ENCODE measurements around the gene PLA1A.
"Not testable (repeated sequence)": the region's sequence is repeated elsewhere in the genome, so short reads cannot be mapped to it uniquely, and the experiment has no call there.

The PLA1A gene, protein sequence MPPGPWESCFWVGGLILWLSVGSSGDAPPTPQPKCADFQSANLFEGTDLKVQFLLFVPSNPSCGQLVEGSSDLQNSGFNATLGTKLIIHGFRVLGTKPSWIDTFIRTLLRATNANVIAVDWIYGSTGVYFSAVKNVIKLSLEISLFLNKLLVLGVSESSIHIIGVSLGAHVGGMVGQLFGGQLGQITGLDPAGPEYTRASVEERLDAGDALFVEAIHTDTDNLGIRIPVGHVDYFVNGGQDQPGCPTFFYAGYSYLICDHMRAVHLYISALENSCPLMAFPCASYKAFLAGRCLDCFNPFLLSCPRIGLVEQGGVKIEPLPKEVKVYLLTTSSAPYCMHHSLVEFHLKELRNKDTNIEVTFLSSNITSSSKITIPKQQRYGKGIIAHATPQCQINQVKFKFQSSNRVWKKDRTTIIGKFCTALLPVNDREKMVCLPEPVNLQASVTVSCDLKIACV

DNA sequence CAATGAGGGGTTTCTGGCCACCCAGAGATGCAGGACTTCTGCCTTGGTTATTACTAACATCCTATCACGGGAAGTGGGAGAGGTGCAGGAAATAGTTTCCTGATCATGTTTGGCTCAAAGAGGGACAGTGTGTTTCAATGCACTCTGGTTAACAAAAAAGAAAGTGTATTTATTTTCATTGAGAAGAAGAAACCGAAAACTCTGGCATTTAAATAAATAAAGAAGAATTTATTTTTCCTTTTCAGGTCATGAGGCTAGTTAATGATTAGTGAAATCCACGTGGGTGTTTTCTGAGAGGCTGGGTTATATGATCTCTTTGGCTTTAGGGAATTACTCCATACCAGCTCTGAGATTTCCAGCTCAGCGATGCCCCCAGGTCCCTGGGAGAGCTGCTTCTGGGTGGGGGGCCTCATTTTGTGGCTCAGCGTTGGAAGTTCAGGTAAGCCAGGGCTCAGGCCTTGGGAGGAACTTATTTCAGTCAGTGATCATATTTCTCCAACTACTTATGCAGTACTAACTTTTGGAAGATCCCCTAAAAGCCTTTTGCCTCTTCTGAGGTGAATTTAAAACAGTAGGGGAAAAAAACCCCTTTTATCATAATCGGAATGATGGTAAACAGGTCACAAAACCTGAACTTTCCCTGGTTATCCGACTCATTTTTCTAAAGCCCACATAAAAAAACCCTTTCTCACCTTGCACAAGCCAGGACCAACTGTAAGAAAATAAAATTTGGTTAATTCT lies at the start of gene PLA1A:
Gene PLA1A (plus strand): TSS at position 338 of the 741 bp plus-strand sequence. CDS start 29 bp downstream, at position 367.
- in situ Hi-C loops (cut with MboI; ENCODE audit: low sequenced_read_pairs), result no loop called here

DNA sequence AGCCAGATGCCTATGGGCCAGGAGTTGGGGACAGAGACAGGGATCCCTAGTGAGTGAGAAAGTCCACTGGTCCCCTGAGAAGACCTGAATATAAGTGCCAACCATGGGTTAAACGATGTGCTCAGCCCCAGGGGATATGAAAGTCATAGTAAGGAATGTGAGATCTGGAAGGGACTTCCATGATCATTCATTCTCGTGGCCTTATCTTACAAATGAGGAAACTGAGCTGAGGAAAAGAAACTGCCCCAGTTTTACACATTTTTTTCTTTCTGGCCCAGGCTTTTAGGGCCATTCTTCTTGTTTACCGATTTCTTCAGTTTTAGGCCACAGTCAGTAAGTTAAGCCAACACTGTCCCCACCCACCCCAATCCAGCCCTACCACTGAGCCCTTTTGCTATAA lies 49.3 kb upstream of the PLA1A start:
- in situ Hi-C loops (cut with MboI; ENCODE audit: low sequenced_read_pairs), result no loop called here

DNA sequence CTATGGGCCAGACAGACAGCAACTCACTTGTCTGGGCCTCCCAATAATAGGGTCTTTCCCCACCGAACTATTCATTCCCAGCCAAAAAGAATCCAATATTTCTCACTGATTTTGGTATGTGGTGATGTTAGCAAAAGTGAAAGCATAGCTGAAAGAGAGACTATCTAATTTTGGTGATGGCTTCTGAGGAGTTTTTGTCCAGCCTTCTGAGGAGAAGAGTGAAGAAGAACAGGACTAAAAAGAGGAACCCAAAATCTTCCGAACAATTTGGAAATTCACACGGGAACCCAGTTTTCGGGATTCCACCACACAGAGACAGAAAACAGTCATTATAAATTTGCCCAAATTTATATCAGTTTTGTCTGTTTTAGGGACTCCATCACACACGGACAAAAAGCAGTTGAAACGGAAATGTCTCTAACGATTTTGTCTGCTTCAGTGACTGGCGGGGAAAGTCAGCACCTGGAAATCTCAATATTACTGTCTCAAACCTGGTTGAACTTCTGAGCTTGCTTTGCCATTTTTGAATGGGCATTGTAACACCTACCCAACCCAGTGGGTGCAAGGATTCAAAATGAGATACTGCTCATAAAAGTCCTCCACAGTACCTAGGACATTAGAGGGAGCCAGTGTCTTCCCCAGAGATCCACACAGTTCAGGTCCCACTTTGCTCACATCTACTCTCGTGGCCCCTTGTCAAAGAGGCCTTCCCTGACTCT lies 47.3 kb upstream of the PLA1A start:
- in situ Hi-C loops (cut with MboI; ENCODE audit: low sequenced_read_pairs), result no loop called here

DNA sequence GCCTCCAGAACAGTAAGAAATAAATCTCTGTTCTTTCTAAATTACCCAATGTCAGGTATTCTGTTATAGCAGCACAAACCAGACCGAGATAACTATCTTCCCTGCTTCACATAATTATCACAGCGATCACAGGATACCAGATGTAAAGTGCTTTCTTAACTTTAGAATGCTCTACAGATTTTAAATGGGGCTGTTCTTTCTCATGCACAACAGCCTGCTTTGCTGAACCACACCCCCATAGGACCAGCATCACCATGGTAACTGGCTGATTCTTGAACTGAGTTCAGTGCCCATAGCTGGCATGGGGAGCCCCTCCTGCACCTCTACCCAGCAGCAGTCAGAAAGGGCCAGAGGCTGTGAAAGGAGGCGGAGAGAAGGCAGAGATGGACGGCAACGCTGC lies 46.1 kb upstream of the PLA1A start:
- in situ Hi-C loops (cut with MboI; ENCODE audit: low sequenced_read_pairs), result no loop called here

DNA sequence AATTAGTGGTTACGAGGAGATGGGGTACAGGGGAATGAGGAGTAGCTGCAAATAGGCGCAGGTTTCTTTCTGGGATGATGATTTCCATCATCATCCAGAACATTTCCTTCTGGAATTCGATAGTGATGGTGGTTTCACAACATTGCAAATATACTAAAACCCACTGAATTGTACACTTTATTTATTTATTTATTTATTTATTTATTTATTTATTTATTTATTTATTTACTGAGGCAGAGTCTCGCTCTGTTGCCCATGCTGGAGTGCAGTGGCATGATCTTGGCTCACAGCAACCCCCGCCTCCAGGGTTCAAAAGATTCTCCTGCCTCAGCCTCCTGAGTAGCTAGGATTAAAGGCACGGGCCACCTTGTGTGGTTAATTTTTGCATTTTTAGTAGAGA lies 44.8 kb upstream of the PLA1A start:
- in situ Hi-C loops (cut with MboI; ENCODE audit: low sequenced_read_pairs), result not testable (repeated sequence)

DNA sequence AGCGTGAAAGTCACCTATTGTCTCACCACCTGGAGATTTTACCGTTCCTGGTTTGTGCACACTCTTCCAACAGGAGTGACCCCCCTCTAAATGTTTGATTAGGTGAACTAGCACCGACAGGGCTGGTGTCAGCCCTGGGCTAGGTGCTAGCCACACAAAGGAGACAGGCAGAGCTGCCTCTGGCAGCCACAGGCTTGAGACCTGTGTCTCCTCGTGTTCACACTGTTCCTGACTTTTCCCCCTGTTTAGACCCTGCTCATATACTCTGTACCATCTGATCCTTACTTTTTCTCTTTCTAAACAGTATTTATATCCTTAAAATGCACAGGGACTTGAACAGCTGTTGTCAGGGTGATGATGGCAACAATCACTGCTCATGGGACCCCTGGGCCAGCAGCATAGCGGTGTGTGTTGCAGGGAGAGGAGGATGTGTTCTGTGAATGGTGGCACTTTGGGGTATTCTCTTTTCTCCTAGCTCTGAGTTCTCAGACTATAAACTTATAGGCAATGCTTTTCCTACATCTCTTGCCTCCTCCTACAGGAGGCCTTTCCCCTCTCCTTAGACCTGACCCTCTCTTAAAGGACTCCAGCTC lies 43.8 kb upstream of the PLA1A start:
- in situ Hi-C loops (cut with MboI; ENCODE audit: low sequenced_read_pairs), result no loop called here

DNA sequence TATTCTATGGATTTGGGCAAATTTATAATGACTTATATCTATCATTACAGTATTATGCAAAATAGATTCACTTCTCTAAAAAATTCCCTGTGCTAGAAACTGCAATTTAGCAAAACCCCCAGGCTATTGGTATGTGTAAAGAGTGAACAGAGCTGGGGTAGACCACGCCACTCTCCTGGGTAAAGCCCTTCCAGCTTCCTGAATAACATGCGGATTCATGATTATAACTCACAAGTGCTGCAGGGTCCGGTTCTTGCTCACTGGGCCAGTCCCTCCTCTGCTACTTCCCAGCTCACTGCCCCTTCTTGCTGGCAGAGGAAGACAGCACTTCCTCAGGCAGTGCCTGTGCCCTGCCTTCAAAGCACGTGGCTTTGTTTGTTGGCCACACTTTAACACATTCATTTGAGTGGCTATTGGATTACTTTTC lies 42.4 kb upstream of the PLA1A start:
- in situ Hi-C loops (cut with MboI; ENCODE audit: low sequenced_read_pairs), result no loop called here

DNA sequence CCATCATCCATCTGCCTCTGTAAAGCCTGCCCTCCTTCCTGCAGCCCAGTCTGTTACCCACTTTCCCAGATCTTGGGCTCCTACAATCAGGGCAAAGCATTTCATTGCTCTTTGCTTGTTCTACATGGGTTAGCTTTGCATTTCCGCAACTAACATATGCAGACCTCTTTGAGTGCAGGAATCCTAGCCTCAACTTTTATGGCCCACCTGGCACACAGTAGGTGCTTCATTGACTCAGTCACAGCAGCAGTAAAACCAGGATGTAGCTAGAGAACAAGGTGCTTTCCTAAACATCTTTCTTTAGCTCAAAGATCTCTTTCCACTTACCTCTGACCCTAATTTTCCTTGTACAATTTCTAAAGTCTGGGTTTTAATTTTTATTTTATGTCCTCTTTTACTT lies 41.8 kb upstream of the PLA1A start:
- in situ Hi-C loops (cut with MboI; ENCODE audit: low sequenced_read_pairs), result no loop called here

DNA sequence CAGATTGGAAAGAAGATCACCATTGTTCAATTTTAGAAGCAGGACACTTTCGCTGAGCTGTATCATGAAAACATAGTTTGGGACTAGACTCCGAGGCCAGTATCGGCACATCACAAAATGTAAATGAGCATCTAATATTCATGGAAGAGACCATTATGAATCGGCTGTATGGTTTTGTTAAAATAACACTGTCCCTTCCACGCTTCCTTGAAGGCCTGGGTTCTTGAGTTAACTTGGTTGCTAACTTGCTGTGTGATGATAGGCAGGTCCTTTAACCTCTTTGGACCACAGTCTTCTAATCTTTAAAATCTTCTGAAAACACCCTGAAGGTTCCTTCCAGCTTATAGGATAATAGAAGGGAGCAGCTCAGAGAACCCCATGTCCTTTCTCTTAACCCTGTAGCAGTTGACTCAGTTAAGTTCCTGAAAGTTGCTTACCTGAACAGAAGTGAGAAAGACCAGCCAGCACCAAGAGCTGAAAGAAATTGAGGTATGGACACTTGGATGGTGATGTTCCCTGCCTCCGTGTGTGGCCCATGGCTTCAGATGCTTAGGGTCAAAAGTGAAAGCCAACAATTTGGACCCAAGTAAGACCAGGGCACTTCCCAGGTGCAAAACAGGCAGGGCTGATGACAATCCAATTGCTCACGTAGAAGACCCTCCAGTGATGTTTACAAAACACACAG lies 40.4 kb upstream of the PLA1A start:
- in situ Hi-C loops (cut with MboI; ENCODE audit: low sequenced_read_pairs), result no loop called here

DNA sequence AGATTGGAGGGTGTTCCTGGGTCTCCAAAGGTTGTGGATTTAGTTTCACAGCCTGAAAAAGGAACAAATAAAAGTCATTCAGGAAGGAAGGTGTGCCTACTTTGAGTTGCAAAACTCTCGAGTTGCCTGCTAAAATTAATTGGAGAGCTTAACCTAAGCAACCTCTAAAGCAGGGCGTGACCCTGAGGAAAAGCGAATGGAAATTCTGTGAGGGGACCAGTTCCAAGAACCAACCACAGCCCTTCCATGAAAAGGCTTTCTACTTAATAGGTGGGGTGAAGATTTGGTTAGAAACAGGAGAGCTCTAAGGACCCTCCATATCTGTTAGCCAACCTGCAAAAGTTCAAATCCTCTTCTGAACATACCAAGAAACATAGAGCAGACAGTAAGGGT lies 39.8 kb upstream of the PLA1A start:
- in situ Hi-C loops (cut with MboI; ENCODE audit: low sequenced_read_pairs), result no loop called here

DNA sequence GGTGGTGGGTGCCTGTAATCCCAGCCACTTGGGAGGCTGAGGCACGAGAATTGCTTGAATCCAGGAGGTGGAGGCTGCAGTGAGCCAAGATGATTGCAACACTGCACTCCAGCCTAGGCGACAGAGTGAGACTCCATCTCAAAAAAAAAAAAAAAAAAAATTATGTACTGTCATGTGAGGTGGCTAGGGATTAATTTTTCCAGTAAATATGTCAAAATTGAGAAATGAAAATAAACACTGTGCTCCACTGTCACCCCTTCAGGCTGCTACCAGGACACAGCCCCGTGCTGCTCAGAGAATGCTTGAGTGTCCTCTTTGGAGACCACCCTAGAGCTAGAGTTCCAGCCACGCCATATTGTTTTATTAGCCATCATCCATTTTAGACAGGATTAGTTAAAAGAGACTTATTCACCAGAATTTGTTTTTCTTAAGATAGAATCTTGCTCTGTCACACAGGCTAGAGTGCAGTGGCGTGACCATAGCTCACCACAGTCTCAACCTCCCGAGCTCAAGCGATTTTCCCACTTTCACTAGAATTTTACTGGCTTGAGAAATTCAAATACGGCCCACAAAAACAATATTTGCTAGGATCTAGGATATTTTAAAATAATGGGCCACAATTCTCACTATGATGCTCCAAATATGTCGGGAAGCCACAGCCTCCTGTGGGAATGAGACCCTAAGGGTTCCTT lies 38.9 kb upstream of the PLA1A start:
- in situ Hi-C loops (cut with MboI; ENCODE audit: low sequenced_read_pairs), result no loop called here

DNA sequence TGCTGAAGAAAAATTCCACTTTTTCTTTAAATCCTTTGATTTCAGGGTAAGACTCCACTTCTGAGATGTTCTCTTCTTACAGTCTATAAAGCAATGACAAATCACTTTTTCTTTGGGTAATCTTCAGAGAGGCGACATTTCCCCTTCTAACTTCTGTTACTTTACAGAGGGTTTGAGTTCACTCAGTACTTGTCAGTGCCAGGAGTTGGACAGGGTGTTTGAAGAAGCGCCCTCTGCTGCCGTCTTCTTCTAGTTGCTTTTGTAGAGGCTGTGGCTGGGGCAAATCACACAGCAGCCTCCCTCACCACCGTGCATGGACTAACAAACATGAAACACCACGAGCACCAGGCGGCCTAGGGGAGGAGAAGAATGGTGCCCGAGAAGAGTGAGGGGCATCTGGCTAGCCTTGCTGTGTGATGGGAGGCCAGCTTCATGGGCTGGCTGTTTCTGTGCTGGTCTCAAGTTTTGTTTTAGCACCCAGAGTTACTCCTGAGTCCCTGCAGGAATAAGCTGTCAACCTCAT lies 38.2 kb upstream of the PLA1A start, which contains the start of gene CD80:
Gene CD80 (minus strand): TSS at position 174 of the 523 bp plus-strand sequence. CDS start 1,886 bp downstream, outside the sequence.
- in situ Hi-C loops (cut with MboI; ENCODE audit: low sequenced_read_pairs), result no loop called here

DNA sequence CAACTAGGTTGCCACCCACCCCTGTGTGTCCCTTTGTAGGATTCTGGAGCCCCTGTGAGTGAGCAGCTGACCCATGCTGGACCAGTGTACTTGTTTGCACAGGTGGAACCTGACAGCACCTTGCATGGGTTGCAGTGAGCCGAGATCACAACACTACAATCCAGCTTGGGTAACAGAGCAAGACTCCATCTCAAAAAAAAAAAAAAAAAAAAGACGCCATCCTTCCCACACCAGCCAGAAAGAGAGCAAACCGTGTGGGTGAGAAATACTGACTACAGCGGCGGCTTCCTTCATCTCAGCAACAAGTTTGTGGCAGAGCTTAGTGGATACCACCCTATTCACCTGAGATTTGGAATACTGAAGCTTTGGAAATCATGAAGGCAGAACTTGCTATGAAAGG lies 37.5 kb upstream of the PLA1A start:
- in situ Hi-C loops (cut with MboI; ENCODE audit: low sequenced_read_pairs), result no loop called here

DNA sequence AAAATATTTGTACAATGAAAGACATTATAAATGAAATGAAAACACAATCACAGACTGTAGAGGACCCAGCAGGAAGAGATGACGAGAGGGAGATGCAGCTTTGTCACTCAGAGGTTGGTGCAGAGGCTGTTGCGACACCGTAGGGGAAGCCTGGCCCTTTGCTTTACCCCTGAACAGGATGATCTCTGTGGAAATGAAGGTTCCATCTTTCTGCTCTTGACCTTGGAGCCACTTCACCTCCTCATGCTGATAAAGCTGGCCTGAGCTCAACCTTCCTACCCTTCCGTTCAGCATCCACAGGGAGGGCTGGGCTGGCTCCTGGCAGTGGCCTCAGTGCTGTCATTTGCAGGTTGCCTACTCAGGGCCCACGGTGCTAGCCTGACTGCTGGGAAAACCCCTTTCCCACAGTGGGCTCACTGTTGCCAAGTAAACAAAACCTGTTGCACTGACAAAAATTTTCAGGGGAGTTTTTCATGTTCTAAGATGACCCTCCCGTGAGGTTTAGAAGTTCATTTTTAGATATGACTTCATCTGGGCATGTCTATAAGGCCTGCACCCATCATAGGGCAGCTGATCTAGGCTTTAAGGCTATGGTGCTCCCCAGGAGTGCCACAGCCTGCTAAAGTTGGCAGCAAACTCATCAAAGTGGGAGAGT lies 35.3 kb upstream of the PLA1A start:
- in situ Hi-C loops (cut with MboI; ENCODE audit: low sequenced_read_pairs), result no loop called here

DNA sequence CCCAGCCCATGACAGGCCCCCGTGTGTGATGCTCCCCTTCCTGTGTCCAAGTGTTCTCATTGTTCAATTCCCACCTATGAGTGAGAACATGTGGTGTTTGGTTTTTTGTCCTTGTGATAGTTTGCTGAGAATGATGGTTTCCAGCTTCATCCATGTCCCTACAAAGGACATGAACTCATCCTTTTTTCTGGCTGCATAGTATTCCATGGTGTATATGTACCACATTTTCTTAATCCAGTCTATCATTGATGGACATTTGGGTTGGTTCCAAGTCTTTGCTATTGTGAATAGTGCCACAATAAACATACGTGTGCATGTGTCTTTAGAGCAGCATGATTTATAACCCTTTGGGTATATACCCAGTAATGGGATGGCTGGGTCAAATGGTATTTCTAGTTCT lies 34.4 kb upstream of the PLA1A start:
- in situ Hi-C loops (cut with MboI; ENCODE audit: low sequenced_read_pairs), result not testable (repeated sequence)

DNA sequence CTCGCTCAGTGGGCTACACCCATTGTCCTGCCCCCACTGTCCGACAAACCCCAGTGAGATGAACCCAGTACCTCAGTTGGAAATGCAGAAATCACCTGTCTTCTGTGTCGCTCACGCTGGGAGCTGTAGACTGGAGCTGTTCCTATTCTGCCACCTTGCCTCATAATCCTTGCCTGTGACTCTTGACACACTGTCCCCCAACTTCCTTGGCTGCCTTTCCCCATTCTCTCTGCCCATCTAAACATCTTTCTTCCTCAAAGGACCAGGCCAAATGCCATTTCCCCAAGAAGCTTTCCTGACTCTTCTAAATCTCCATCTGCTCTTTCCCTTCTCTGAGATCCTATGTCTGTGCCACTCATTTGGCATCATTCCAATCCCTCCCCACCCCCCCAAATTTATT lies 28.5 kb upstream of the PLA1A start:
- in situ Hi-C loops (cut with MboI; ENCODE audit: low sequenced_read_pairs), result no loop called here

DNA sequence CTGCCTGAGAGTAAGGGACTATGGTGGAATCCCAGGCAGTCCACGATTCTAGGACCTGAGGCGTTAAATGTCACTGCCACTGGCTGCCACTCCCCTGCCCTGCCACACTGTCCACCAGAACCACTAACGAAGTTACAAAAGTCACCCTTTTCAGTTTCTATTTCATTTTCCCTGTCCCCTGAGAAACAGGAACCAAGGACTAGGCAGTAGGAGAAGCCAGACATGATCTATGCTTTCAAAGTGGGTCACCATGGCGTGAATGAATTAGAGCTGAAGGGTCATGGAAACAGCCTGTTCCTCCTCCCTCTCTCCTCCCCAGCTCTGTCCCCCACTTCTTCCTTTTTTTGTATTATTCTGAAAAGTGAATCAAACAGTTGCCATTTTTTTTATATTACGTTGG lies 27.5 kb upstream of the PLA1A start:
- in situ Hi-C loops (cut with MboI; ENCODE audit: low sequenced_read_pairs), result no loop called here

DNA sequence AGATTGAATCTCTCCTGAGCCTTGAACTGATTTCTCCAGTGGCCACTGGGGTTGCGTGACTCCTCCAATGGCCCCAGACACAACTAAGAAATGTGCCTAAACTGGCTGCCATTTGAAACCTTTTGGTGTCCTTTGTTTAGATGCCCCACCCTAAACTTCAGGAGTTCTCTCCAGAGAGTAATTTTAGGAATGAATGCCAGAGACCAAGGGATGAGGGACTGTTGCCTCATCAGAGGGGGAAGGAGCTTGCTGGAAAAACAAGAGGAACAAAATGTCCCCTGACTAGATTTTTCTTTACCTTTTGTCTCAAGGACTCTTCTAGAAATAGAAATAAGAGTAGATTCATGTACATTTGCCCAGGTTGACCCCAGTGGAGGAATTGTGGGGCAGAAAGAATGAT lies 26.5 kb upstream of the PLA1A start:
- in situ Hi-C loops (cut with MboI; ENCODE audit: low sequenced_read_pairs), result no loop called here

DNA sequence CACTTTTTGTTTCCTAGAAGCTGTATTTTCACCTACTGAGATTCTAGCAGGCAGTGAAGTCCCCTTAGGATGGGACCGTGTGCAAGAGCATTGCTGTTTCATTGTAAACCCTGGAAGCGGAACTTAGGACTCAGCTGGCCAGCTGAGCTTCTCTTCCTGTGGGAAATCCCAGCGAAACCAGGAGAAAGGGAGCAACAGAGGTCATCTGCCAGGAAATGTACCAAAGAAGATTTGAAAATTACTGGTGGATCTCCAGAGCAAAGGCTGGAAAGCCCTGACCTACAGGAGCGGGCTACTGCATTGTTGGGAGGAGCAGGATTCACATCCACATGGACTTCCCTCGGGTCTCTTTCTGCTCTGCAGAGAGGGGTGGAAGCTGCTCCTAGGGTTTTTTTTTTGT lies 26.0 kb upstream of the PLA1A start:
- in situ Hi-C loops (cut with MboI; ENCODE audit: low sequenced_read_pairs), result no loop called here

All from hTERT RPE-1 (cell line).